CD14-positive monocyte (primary cell): ENCODE results near the gene INPP5A. TPM values are rescaled to one million over a fixed set of nuclear protein-coding genes. Genes with fewer than 3 reads are reported as not detected.

ENCODE experiments used
- DNase-seq, 3 donors: peaks; one replicate each; pipeline ENCODE4 v3.0.0-alpha.2; 2011 to 2022
- H2AFZ ChIP-seq: 2 replicates; pipeline ENCODE4 v1.6.0; 2012; ENCODE audit warnings: mild to moderate bottlenecking, low read depth, low read length, inconsistent platforms; ENCODE audit not compliant: insufficient read depth, poor library complexity, severe bottlenecking
- H3K27ac ChIP-seq, 2 donors: 1 replicate in 1 of 2; 2 replicates in 1 of 2; pipeline ENCODE4 v1.5.1; 2012 to 2013; ENCODE audit warnings: low read length in 2 of 2, control low read depth in 1 of 2, inconsistent platforms in 1 of 2, low read depth in 1 of 2, mild to moderate bottlenecking in 1 of 2
- H3K27me3 ChIP-seq, 2 donors: one replicate each; pipeline versions ENCODE4 v1.6.0 to v1.6.1; 2011 to 2013; ENCODE audit warnings: low read length in 2 of 2; ENCODE audit not compliant: control insufficient read depth in 2 of 2, insufficient read depth in 2 of 2
- H3K36me3 ChIP-seq, 2 donors: replicated peaks in 1 of 2; 1 replicate in 1 of 2; 2 replicates in 1 of 2; pipeline versions ENCODE4 v1.5.1 to v1.6.1; 2012 to 2013; ENCODE audit warnings: low read length in 2 of 2, control low read depth in 1 of 2, inconsistent platforms in 1 of 2, mild to moderate bottlenecking in 1 of 2; ENCODE audit not compliant: insufficient read depth in 2 of 2, control insufficient read depth in 1 of 2
- H3K4me1 ChIP-seq, 2 donors: 1 replicate in 1 of 2; 2 replicates in 1 of 2; pipeline versions ENCODE4 v1.5.1 to v1.6.1; 2012 to 2013; ENCODE audit warnings: low read length in 2 of 2, control low read depth in 1 of 2, inconsistent platforms in 1 of 2, mild to moderate bottlenecking in 1 of 2, moderate library complexity in 1 of 2; ENCODE audit not compliant: insufficient read depth in 2 of 2, control insufficient read depth in 1 of 2
- H3K4me2 ChIP-seq: replicated peaks from 2 replicates; pipeline ENCODE3; 2012; ENCODE audit warnings: low read length, moderate library complexity, mild to moderate bottlenecking; ENCODE audit not compliant: poor library complexity, severe bottlenecking; ENCODE audit errors: extremely low read depth
- H3K4me3 ChIP-seq, 3 experiments: fragments of 200-600 bp in 1 of 3; sonication (generic) in 1 of 3; replicated peaks in 1 of 3; 1 replicate in 2 of 3; 2 replicates in 1 of 3; pipeline ENCODE4 v1.5.1; 2011 to 2013; ENCODE audit warnings: low read length in 3 of 3, mild to moderate bottlenecking in 3 of 3, control low read depth in 2 of 3, low read depth in 2 of 3, inconsistent platforms in 1 of 3, moderate library complexity in 1 of 3
- H3K79me2 ChIP-seq: 2 replicates; pipeline ENCODE4 v1.6.0; 2012; ENCODE audit warnings: mild to moderate bottlenecking, control low read depth, inconsistent platforms, low read length, moderate library complexity; ENCODE audit not compliant: insufficient read depth
- H3K9ac ChIP-seq: 2 replicates; pipeline ENCODE4 v1.6.0; 2017; ENCODE audit warnings: low read length, mild to moderate bottlenecking; ENCODE audit not compliant: insufficient read depth, poor library complexity, severe bottlenecking
- H3K9me3 ChIP-seq, 2 donors: replicated peaks in 1 of 2; 1 replicate in 1 of 2; 2 replicates in 1 of 2; pipeline versions ENCODE4 v1.5.1 to v1.6.1; 2012 to 2013; ENCODE audit warnings: low read length in 2 of 2, control low read depth in 1 of 2; ENCODE audit not compliant: control insufficient read depth in 1 of 2, insufficient read depth in 1 of 2
- H4K20me1 ChIP-seq: 2 replicates; pipeline ENCODE4 v1.6.0; 2012; ENCODE audit warnings: mild to moderate bottlenecking, low read length, control low read depth, moderate library complexity; ENCODE audit not compliant: insufficient read depth
- H3K27ac Mint-ChIP-seq, 7 donors: one replicate each; pipeline ENCODE4 v1.8.0; 2020; ENCODE audit warnings: mild to moderate bottlenecking in 7 of 7, mixed read lengths in 7 of 7, moderate library complexity in 6 of 7, inconsistent platforms in 2 of 7
- H3K27me3 Mint-ChIP-seq, 3 donors: one replicate each; pipeline ENCODE4 v1.8.0; 2021 to 2022; ENCODE audit warnings: low read depth in 3 of 3, mild to moderate bottlenecking in 3 of 3, mixed read lengths in 3 of 3, moderate library complexity in 3 of 3, inconsistent platforms in 1 of 3
- H3K36me3 Mint-ChIP-seq, 2 donors: one replicate each; pipeline ENCODE4 v1.8.0; 2020; ENCODE audit warnings: mixed read lengths in 2 of 2, inconsistent platforms in 1 of 2, mild to moderate bottlenecking in 1 of 2
- H3K4me1 Mint-ChIP-seq: one replicate; pipeline ENCODE4 v1.8.0; 2020; ENCODE audit warnings: mild to moderate bottlenecking, mixed read lengths
- H3K4me3 Mint-ChIP-seq, 2 donors: one replicate each; pipeline ENCODE4 v1.8.0; 2020; ENCODE audit warnings: mild to moderate bottlenecking in 2 of 2, mixed read lengths in 2 of 2, moderate library complexity in 1 of 2
- H3K9me3 Mint-ChIP-seq, 7 donors: one replicate each; pipeline ENCODE4 v1.8.0; 2020 to 2022; ENCODE audit warnings: mixed read lengths in 7 of 7, mild to moderate bottlenecking in 6 of 7, moderate library complexity in 6 of 7, inconsistent platforms in 2 of 7
- CTCF ChIP-seq: fragments of 200-600 bp; IDR thresholded peaks from one replicate; pipeline ENCODE4 v1.8.0; 2022; ENCODE audit warnings: antibody characterized with exemption, mild to moderate bottlenecking
- WGBS: methylation state at CpG from one replicate; pipeline ENCODE4 v1.1.5; 2013; ENCODE audit warnings: missing lambda C conversion rate; ENCODE audit not compliant: insufficient coverage; 5-methylcytosine and 5-hydroxymethylcytosine counted together
- intact Hi-C, 2 donors: fragments of 100-400 bp; cut with micrococcal nuclease; formaldehyde crosslinking; loops; one replicate each; pipeline versions ENCODE4 v1.15.0 to v1.15.1; 2023
- polyA plus RNA-seq, 3 donors: library from polyadenylated mRNA; depleted of rRNA in 1 of 3; unstranded in 2 of 3; stranded (reverse) in 1 of 3; fragments of 300-500 nt in 2 of 3; fragments of >200 nt in 1 of 3; fragmentation: Illumina TruSeq in 2 of 3; gene quantifications; 1 replicate in 2 of 3; 2 replicates in 1 of 3; pipeline ENCODE4 v1.2.3, GENCODE V29; 2012 to 2021

The INPP5A gene
- polyA plus RNA-seq, 3 donors = 0.87 to 17.2 (median 2.9) TPM

- H3K9me3 ChIP-seq = no peaks in the 10 kb centered on the region
- no peak overlapping the region for H3K27ac ChIP-seq
- no peak overlapping the region for H3K4me2 ChIP-seq
- H3K27me3 ChIP-seq = no peaks in the 10 kb centered on the region
- H3K4me1 ChIP-seq = no peaks in the 10 kb centered on the region
- Mint-ChIP-seq H3K4me3 (no peak overlapping the region), H3K4me1 (peaks cover 2% of the 10 kb centered on the region), H3K9me3 (peaks cover 0 to 9% (median 3%) of the 10 kb centered on the region in 7 donors), H3K27me3 (no peaks in the 10 kb centered on the region), H3K27ac (peak overlapping the region in 2 of 7 donors; percentile 12 to 21), H3K36me3 (peaks cover 22 to 48% of the 10 kb centered on the region in 2 donors)
- H3K79me2 ChIP-seq = no peaks in the 10 kb centered on the region
- 100% methylated on average over 4 of the region's 5 CpGs for WGBS
- H3K9ac ChIP-seq = no peak overlapping the region
- no peak for DNase-seq
- peaks cover 0 to 8% of the 10 kb centered on the region in 2 donors for H3K36me3 ChIP-seq
- peaks cover 16% of the 10 kb centered on the region for H4K20me1 ChIP-seq
- no peak for TF ChIP-seq CTCF
- no peak overlapping the region for H2AFZ ChIP-seq
- intact Hi-C loops = no loop called here
- no peak overlapping the region for H3K4me3 ChIP-seq
Observed at GRCh38 chr10:132668048-132668394, 130.4 kb downstream of the INPP5A start.

GRCh38 chr10:132669208-132669861 lies 131.7 kb downstream of the INPP5A start:
- Histone ChIP-seq H3K4me2 (no peak overlapping the region), H3K4me3 (no peak overlapping the region), H3K36me3 (peaks cover 0 to 5% of the 10 kb centered on the region in 2 donors), H3K9me3 (no peaks in the 10 kb centered on the region), H4K20me1 (peaks cover 16% of the 10 kb centered on the region), H3K79me2 (no peaks in the 10 kb centered on the region), H3K27ac (no peak overlapping the region), H3K9ac (no peak overlapping the region), H3K4me1 (no peaks in the 10 kb centered on the region), H2AFZ (no peak overlapping the region), H3K27me3 (no peaks in the 10 kb centered on the region)
- WGBS = 97% methylated on average over 23 of the region's 23 CpGs
- no peak overlapping the region for H3K4me3 Mint-ChIP-seq
- DNase-seq = no peak
- H3K27ac Mint-ChIP-seq = peak overlapping the region in 2 of 7 donors; percentile 61 to 63
- H3K9me3 Mint-ChIP-seq = peaks cover 0 to 9% (median 3%) of the 10 kb centered on the region in 7 donors
- intact Hi-C loops = no loop called here
- peaks cover 2% of the 10 kb centered on the region for H3K4me1 Mint-ChIP-seq
- no peaks in the 10 kb centered on the region for H3K27me3 Mint-ChIP-seq
- peaks cover 17 to 41% of the 10 kb centered on the region in 2 donors for H3K36me3 Mint-ChIP-seq
- no peak for TF ChIP-seq CTCF
